BLaER1 treated with 17β-estradiol and CSF1 and Interleukin-3, amounts not matched to agents 10 nM and 100 nM (cell line): Measurements from ENCODE around the gene DCC.
A peak's percentile ranks its signal among the peaks of the same experiment; 100 is the strongest.

Experiments used
- H3K27ac ChIP-seq, 11 experiments: shearing (Covaris generic); formaldehyde crosslinking; 2 replicates each; pipeline ENCODE4 v1.8.1; 2022
- H3K27me3 ChIP-seq, 11 experiments: shearing (Covaris generic); formaldehyde crosslinking; 2 replicates each; pipeline ENCODE4 v1.8.1; 2022
- H3K36me3 ChIP-seq, 11 experiments: shearing (Covaris generic); formaldehyde crosslinking; 2 replicates each; pipeline ENCODE4 v1.8.1; 2022
- H3K4me1 ChIP-seq, 10 experiments: shearing (Covaris generic); formaldehyde crosslinking; 2 replicates each; pipeline ENCODE4 v1.8.1; 2022
- H3K4me2 ChIP-seq, 11 experiments: shearing (Covaris generic); formaldehyde crosslinking; 2 replicates each; pipeline ENCODE4 v1.8.1; 2022
- H3K4me3 ChIP-seq, 10 experiments: shearing (Covaris generic); formaldehyde crosslinking; 2 replicates each; pipeline ENCODE4 v1.8.1; 2022
- H3K9ac ChIP-seq, 11 experiments: shearing (Covaris generic); formaldehyde crosslinking; 2 replicates each; pipeline ENCODE4 v1.8.1; 2022
- H3K9me3 ChIP-seq, 11 experiments: shearing (Covaris generic); formaldehyde crosslinking; replicated peaks in 1 of 11; 2 replicates each; pipeline ENCODE4 v1.8.1; 2022
- H4K20me1 ChIP-seq, 11 experiments: shearing (Covaris generic); formaldehyde crosslinking; 2 replicates each; pipeline ENCODE4 v1.8.1; 2022
- Cebpa-rat ChIP-seq, 11 experiments: shearing (Covaris generic); IDR thresholded peaks; 2 replicates each; pipeline ENCODE4 v1.8.1; 2022

Gene DCC

DNA sequence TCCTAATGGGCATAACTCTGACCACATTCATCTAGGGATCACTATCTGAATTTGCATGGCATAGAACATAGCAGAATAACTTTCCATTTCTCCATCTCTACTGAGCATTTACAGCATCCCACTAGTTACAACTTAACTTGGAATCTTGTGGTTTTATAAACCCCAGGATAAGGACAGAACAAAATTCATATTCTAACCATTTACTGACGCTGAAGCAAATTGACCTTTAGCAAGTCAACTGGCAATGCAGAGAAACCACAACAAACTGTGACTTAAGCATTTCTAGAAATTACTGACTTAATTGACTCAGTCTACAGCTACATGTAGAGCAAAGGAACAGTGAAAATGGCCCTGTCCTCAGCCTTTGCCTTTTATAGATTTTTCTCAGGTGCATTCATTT, 61.2 kb downstream of the DCC start:
- Histone ChIP-seq H3K27me3 (no peaks in the 10 kb centered on the region), H4K20me1 (no peaks in the 10 kb centered on the region), H3K36me3 (no peaks in the 10 kb centered on the region), H3K4me2 (no peak overlapping the region), H3K4me3 (no peak overlapping the region), H3K27ac (no peak overlapping the region), H3K9me3 (no peaks in the 10 kb centered on the region), H3K9ac (no peak overlapping the region), H3K4me1 (no peaks in the 10 kb centered on the region)
- no peak for TF ChIP-seq Cebpa-rat (IDR thresholded peaks at IDR 0.05)

DNA sequence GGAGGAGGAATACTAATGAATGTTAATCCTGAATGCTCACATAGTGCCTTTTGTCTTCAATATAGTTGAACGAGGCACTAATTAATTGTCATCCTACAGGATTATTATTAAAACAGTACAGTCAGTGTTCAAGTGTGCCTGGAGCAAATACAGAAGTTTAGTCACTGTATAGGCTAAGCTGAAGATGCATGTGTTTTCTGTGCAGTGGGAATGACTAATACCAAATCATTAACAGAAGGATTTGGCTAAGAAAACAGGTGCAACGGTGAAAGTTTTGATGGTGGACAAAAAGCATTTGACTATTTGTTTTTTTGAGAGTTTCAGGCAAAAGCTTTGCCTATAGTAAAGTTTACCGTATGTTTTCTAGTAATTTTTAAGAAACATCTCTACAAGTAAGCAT, 62.8 kb downstream of the DCC start:
- Histone ChIP-seq H3K4me3 (no peak overlapping the region), H3K9me3 (no peaks in the 10 kb centered on the region), H3K4me2 (no peak overlapping the region), H3K9ac (no peak overlapping the region), H3K36me3 (no peaks in the 10 kb centered on the region), H3K4me1 (no peaks in the 10 kb centered on the region), H4K20me1 (no peaks in the 10 kb centered on the region), H3K27me3 (no peaks in the 10 kb centered on the region), H3K27ac (no peak overlapping the region)
- no peak for TF ChIP-seq Cebpa-rat (IDR thresholded peaks at IDR 0.05)

- H3K9ac ChIP-seq = no peak overlapping the region
- H3K4me1 ChIP-seq = no peaks in the 10 kb centered on the region
- TF ChIP-seq Cebpa-rat (IDR thresholded peaks at IDR 0.05) = no peak
- H3K4me2 ChIP-seq = no peak overlapping the region
- no peaks in the 10 kb centered on the region for H4K20me1 ChIP-seq
- no peak overlapping the region for H3K27ac ChIP-seq
- no peaks in the 10 kb centered on the region for H3K36me3 ChIP-seq
- H3K27me3 ChIP-seq = no peaks in the 10 kb centered on the region
- no peak overlapping the region for H3K4me3 ChIP-seq
- H3K9me3 ChIP-seq = no peaks in the 10 kb centered on the region
These were observed 63.5 kb downstream of the DCC start for GRCh38 chr18:52403291-52404021.

DNA sequence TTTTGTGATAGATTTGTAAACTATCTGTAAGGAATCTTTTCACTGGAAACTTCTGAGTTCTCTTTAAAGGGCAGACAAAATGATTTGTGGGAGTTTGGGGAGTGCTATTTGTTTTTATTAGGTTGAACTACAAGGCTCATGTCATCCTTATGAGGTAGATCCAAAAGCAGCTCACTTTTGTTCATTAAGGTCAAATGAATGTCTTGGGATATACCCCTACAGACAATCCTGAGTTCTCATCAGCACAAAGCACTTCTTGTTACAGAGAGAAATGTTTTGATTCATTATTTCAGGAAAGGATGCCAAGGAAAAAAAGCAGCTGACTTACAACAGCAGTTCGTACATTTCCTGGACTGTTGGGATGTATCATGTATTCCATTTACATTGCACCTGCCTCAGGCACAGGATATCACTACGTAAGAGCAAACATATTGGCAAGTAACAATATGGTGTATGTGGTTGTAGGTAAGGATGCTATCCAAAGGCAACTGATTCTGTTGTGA, 68.9 kb downstream of the DCC start:
- H4K20me1 ChIP-seq = no peaks in the 10 kb centered on the region
- TF ChIP-seq Cebpa-rat (IDR thresholded peaks at IDR 0.05) = no peak
- no peak overlapping the region for H3K4me3 ChIP-seq
- no peaks in the 10 kb centered on the region for H3K27me3 ChIP-seq
- no peak overlapping the region for H3K27ac ChIP-seq
- H3K4me1 ChIP-seq = no peaks in the 10 kb centered on the region
- no peaks in the 10 kb centered on the region for H3K9me3 ChIP-seq
- no peak overlapping the region for H3K9ac ChIP-seq
- no peaks in the 10 kb centered on the region for H3K36me3 ChIP-seq
- no peak overlapping the region for H3K4me2 ChIP-seq

DNA sequence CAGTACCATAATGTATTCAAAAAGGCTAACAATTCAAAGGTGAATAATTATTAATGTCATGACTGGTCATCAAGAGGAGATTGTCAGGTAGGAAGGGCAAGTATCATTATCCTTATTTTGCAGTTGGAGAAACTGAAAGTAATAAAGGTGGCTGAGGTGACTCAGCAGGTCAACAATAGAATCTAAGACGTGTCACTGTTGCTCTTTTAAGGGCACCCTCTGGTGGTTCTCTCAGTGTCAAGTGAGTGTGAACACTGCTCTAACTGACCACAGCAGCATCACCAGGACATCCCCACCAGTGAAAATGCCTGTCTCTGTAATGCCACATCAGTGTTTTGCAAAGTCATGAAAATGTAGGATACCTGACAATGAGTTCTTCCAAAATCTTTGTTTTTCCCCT, 69.7 kb downstream of the DCC start:
- Histone ChIP-seq H3K4me1 (no peaks in the 10 kb centered on the region), H3K4me2 (no peak overlapping the region), H3K36me3 (no peaks in the 10 kb centered on the region), H3K4me3 (no peak overlapping the region), H3K27ac (no peak overlapping the region), H3K27me3 (no peaks in the 10 kb centered on the region), H3K9ac (no peak overlapping the region), H4K20me1 (no peaks in the 10 kb centered on the region), H3K9me3 (no peaks in the 10 kb centered on the region)
- TF ChIP-seq Cebpa-rat (IDR thresholded peaks at IDR 0.05) = no peak

GRCh38 chr18:52415131-52415530, 75.1 kb downstream of the DCC start:
- H3K4me1 ChIP-seq = no peaks in the 10 kb centered on the region
- H3K36me3 ChIP-seq = no peaks in the 10 kb centered on the region
- no peaks in the 10 kb centered on the region for H3K9me3 ChIP-seq
- no peaks in the 10 kb centered on the region for H3K27me3 ChIP-seq
- no peak for TF ChIP-seq Cebpa-rat (IDR thresholded peaks at IDR 0.05)
- no peaks in the 10 kb centered on the region for H4K20me1 ChIP-seq
- no peak overlapping the region for H3K4me2 ChIP-seq
- no peak overlapping the region for H3K27ac ChIP-seq
- H3K9ac ChIP-seq = no peak overlapping the region
- no peak overlapping the region for H3K4me3 ChIP-seq

GRCh38 chr18:52422985-52423601, 83.1 kb downstream of the DCC start:
- TF ChIP-seq Cebpa-rat (IDR thresholded peaks at IDR 0.05) = no peak
- Histone ChIP-seq H3K4me1 (peaks cover 6 to 20% (median 17%) of the 10 kb centered on the region in 10 experiments; a peak in 17 of 20 replicates), H4K20me1 (no peaks in the 10 kb centered on the region), H3K27me3 (no peaks in the 10 kb centered on the region), H3K4me3 (no peak overlapping the region), H3K9ac (no peak overlapping the region), H3K27ac (no peak overlapping the region), H3K9me3 (no peaks in the 10 kb centered on the region), H3K4me2 (peak overlapping the region in 10 of 11 experiments; percentile 5 to 70 (median 40); a peak in 19 of 22 replicates), H3K36me3 (no peaks in the 10 kb centered on the region)

DNA sequence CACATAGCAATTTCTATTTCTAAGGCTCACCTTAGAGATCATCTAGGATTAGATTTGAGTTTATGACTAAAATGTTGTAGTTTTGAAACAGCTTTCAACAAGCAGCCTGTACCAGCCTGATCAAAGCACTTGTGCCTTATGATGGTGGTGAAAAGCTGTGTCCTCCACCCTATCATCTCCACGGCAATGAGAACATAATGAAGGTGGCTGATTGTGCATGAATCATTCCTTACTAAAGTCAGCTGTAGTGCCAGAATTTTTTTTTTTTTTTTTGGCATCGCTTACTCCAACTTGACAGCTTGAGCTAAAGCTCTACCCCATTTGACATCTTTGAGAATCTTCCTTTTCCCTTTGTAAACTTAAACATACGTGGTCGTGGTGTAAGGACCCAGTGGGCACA, 86.0 kb downstream of the DCC start:
- Histone ChIP-seq H3K36me3 (no peaks in the 10 kb centered on the region), H3K4me2 (no peak overlapping the region), H3K27me3 (no peaks in the 10 kb centered on the region), H4K20me1 (no peaks in the 10 kb centered on the region), H3K9ac (no peak overlapping the region), H3K4me3 (no peak overlapping the region), H3K27ac (no peak overlapping the region), H3K9me3 (no peaks in the 10 kb centered on the region), H3K4me1 (peaks cover 6 to 20% (median 17%) of the 10 kb centered on the region in 10 experiments; a peak in 17 of 20 replicates)
- no peak for TF ChIP-seq Cebpa-rat (IDR thresholded peaks at IDR 0.05)

DNA sequence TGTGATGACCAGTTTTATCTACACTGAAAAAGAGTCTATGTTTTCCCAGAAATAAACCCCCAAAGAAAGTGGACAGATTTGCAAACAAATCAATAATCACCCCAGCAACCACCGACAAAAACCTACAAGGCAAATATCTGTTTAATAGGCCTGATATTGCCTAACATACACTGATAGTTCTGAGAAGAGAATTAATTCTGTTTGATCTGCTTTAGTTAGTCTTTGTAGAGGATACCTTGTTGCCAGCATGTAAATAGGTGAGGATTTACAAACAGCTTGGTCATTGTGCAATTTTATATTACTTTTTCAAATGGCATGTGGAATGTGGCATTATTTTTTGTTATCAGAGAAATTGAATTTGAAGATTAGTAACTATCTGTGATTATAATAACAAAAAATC, 86.5 kb downstream of the DCC start:
- Histone ChIP-seq H3K27me3 (no peaks in the 10 kb centered on the region), H3K4me1 (peaks cover 6 to 20% (median 17%) of the 10 kb centered on the region in 10 experiments; a peak in 17 of 20 replicates), H4K20me1 (no peaks in the 10 kb centered on the region), H3K9me3 (no peaks in the 10 kb centered on the region), H3K36me3 (no peaks in the 10 kb centered on the region), H3K27ac (no peak overlapping the region), H3K4me3 (no peak overlapping the region), H3K9ac (no peak overlapping the region), H3K4me2 (no peak overlapping the region)
- TF ChIP-seq Cebpa-rat (IDR thresholded peaks at IDR 0.05) = no peak
